Loucy (cell line): ENCODE results near the gene CYP19A1.

Experiments used
- EZH2phosphoT487 ChIP-seq: fragments of 200-600 bp; IDR thresholded peaks from 2 replicates; pipeline ENCODE4 v1.6.1; 2018; ENCODE audit warnings: antibody characterized with exemption, mild to moderate bottlenecking, moderate library complexity, borderline replicate concordance
- TF ChIP-seq, protein P1 (sequence below): fragments of 200-600 bp; sonication (generic); conservative IDR thresholded peaks from 2 replicates; pipeline ENCODE4 v1.5.1; 2014; ENCODE audit warnings: mild to moderate bottlenecking, antibody characterized with exemption, low read length

DNA sequence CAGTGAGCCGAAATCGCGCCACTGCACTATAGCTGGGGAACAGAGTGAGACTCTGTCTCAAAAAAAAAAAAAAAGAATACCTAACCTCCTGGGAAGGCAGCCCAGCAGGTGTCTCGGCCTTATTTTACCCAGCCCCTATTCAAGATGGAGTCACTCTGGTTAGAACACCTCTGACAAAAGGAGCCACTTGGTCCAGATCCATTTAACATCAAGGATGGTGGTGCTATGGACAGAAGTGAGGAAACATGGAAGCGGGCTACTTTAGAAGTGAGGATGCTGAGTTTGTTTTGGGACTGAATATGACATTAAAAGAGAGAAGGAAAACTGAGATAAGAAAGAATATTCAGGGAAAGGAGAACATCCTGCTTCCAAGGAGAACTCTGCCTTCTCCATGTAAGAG is 17.8 kb upstream of the CYP19A1 start:
- TF ChIP-seq, protein P1, sequence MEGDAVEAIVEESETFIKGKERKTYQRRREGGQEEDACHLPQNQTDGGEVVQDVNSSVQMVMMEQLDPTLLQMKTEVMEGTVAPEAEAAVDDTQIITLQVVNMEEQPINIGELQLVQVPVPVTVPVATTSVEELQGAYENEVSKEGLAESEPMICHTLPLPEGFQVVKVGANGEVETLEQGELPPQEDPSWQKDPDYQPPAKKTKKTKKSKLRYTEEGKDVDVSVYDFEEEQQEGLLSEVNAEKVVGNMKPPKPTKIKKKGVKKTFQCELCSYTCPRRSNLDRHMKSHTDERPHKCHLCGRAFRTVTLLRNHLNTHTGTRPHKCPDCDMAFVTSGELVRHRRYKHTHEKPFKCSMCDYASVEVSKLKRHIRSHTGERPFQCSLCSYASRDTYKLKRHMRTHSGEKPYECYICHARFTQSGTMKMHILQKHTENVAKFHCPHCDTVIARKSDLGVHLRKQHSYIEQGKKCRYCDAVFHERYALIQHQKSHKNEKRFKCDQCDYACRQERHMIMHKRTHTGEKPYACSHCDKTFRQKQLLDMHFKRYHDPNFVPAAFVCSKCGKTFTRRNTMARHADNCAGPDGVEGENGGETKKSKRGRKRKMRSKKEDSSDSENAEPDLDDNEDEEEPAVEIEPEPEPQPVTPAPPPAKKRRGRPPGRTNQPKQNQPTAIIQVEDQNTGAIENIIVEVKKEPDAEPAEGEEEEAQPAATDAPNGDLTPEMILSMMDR: no peak
- TF ChIP-seq EZH2phosphoT487: no peak
